Epidermal melanocyte (primary cell): ENCODE data around the gene FMNL1.

Experiments used
- DNase-seq: peaks from one replicate; pipeline ENCODE4 v3.0.0; 2011; ENCODE audit warnings: low spot score; ENCODE audit not compliant: insufficient read length

FMNL1 gene

DNA sequence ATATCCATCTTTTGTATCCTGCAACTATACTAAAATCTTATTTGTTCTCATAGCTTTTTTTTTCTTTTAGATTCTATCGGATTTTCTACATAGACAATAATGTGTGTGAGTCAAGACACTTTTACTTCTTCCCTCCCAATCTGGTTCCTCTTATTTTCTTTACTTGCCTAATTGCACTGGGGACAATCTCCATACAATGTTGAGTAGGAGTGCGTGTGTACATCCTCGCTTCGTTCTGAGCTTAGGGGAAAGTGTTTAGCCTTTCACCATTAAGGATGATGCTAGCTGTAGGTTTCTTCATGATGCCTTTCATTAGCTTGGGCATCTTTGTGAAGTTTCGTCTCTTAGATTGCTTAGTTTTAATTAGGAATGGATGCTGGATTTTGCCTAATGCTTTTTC, 37.3 kb downstream of the FMNL1 start:
- DNase-seq, result no peak

DNA sequence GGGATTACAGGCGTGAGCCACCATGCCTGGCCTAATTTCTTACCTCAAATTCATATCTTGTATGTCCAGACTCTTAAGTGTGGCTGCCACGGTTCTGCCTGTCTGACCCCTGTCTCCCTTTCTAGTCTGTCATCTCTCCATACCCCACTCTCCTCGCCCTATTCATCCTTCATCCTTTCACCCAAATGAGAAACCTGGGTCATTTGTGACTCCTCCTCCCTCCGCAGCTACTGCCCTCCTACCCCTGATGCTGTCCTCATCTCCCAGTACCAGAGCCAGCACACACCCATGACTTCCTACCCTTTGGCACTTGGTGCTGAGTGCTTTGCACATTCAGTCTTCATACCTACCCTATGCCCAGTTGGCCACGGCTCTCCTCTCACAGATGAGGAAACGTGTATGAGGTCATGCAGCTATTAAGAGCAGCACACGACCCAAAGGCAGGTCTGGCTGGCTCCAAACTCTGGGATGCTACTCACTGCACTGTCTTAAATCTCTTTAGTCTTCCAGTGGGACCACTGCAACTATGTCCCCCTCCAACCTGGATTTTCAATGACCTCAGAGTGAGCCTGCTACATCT, 38.6 kb downstream of the FMNL1 start:
- no peak for DNase-seq

DNA sequence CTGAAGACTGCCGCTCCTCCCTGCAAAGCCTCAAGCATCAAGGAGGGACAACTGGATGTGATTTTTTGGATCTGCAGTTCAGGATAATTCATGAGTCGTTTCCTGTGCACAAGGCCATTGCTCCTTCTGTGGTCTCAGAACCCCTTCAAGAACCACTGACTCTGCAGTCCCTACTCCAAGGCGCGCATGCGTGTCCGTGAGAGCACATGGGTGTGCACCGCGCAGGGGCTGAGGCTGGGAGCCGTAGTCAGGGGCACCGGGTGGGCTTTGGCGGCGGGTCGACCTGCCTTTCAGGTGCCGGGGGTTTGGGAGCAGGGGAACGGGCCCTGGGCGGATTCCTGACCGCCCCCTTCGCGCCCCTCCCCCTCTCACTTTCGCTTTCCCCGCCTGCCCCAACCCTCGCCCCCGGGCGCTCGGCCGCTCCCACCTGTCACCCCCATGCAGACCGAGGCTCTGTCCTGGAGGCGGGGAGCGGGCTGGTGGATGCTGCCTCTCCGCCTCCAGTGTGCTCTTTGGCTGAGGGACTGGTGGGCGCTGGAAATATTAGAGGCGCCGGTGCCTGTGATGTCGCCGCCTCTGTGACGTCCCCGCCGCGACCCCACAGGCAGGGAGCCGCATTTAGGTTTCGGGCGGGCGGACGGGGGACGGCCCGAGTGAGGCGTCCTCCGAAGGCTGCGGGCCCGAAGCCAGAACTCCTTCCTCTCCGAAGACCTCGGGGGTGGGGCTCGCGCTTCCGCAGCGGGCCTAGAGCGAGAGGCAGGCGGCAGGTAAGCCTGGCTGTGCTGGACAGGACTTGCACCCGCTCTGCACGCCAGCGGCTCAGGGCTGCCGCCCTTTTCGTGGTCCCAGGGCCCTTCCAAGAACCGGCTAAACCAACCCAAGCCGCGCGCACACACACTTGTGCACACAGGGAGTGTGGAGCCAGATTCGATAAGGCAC, 40.2 kb downstream of the FMNL1 start, which contains the start of gene SPATA32:
TSS of gene SPATA32 (minus strand) at position 518 of the 939 bp plus-strand sequence. CDS start at position 440, 78 bp downstream.
- DNase-seq, result no peak

GRCh38 chr17:45262516-45263476, 41.1 kb downstream of the FMNL1 start:
- no peak for DNase-seq

DNA sequence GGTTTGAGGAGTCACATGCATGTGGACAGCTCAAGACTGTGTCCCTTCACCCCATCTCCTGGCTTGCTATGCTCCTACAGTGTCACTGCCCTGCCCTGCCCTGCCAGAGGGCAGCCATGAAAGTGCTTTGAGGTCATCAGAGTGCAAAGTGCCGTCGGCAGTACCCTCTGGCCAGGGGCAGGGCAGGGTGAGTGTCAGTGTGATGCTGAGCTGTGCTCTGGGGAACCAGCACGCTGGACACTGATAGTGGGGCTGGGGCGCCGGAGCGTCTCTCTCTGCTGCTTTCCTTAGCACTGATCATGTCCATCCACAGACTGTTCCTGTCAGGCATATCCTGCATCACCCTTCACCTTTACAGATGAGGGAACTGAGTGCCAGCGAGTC, 41.8 kb downstream of the FMNL1 start:
- no peak for DNase-seq

DNA sequence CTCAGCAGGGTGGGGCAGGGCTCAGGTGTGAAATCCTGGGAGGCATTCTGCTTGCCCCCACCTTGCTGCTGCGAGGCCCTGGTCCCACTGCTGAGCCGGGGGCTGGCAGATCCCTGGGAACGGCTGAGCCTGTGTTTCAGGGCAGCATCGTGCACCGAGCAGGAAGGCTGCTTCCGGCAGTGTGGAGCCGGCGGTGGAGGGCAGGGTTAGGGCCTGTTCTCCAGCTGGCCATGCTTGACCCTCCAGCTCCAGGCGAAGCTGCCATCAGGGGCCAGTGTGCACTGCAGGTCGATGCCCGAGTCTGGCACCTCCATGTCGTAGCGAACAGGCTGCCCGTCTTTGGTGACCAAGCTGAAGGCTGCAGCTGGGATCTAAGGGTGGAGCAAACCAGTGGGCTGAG, 42.7 kb downstream of the FMNL1 start:
- no peak for DNase-seq

- DNase-seq, result no peak
Observed at GRCh38 chr17:45264988-45265387, 43.3 kb downstream of the FMNL1 start.

DNA sequence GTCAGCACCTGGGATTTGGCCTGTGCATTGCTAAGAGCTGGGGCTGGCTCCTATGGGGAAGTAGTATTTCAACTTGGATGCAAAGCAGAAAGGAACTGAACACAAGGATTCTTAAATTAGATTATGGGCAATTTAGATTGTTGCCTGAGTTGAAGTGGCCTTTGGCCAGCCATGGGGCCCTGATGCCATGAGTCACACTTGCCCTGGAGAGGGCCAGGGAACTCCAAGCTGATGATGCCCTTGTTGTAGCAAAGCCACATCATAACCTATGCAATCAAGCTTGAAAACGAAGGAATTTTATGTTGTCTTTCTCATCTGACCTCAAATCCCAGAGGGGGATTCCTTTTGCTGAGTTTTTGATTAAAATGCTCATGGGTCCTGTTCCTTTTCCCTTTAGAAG, 44.1 kb downstream of the FMNL1 start:
- no peak for DNase-seq

DNA sequence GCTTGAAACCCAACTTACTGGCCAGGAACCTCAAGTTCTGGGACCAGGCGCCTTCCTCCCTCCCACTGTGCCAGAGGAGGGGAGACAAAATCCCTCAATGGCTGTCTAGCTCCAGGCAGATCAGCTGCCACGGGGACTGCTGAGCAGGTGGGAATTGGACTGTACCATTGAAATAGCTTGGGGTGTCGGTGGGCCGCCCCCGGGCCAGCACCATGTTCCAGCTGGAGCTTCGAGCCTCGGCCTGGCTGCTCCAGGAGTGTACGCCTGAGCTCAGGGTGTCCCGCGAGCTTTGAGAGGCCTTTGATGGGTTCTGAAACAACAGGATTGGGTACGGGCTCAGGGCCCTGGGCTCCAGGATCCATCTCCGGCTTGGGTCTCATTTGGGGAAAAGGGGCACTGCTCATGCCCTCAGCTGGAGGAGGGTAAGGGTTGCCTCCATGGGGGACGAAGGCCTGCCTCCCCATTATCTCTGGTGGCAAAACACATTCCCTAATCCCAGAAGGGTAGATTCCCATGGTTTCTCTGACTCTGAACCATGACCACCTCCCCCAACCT, 44.8 kb downstream of the FMNL1 start:
- no peak for DNase-seq

DNA sequence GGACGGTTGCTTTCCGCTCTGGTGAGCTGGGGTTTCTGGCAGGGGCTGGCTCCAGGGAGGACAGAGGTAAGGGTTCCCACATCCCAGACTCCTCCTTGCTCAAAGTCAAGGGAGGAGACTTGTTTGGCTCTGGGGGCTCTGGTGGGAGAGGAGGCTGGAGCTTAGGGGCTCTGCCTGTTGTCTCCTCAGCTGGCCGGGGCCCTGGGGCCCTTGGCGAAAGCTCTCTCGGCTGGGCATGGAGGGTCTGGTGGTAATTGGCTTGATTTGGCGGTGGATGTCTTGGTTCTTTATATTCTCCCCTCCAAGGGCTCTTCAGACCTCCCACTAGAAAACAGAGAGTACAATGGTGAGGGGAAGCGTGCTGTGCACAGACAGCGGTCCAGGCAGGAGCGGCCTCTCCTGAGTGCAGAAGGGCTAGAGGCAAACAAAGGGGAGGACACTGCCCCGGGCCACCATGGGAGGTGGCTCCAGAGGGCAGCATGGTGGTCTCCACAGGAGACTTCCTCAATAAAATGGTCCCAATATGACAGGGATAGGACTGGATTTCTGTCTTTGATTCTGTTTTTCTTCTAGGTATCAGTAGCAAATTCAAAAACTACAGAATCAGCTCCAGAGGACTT, 45.9 kb downstream of the FMNL1 start:
- DNase-seq, result no peak

- no peak for DNase-seq
Observed at GRCh38 chr17:45269912-45270311, 48.2 kb downstream of the FMNL1 start.

- no peak for DNase-seq
Observed at GRCh38 chr17:45270828-45271418, 49.2 kb downstream of the FMNL1 start.

GRCh38 chr17:45271603-45272002, 49.9 kb downstream of the FMNL1 start:
- no peak for DNase-seq

GRCh38 chr17:45273551-45273957, 51.9 kb downstream of the FMNL1 start:
- no peak for DNase-seq

DNA sequence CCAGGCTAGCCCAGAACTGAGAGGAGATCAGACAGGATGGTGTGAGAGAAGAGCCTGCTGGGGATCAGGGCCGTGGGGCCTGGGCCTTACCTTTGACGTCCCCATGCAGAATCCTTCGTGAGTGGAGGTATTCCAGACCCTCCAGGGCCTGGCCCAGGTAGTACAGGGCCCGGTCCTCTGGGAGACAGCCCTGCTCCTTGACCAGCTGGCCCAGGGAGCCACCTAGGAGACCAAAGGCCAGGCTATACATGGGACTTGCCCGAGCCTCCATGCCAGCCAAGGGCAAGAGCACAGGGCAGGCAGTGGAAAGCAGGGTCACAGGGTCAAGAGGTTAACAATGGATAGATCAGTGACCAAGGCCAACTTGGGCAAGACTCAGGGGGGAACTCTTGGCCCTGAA, 52.3 kb downstream of the FMNL1 start:
- no peak for DNase-seq

DNA sequence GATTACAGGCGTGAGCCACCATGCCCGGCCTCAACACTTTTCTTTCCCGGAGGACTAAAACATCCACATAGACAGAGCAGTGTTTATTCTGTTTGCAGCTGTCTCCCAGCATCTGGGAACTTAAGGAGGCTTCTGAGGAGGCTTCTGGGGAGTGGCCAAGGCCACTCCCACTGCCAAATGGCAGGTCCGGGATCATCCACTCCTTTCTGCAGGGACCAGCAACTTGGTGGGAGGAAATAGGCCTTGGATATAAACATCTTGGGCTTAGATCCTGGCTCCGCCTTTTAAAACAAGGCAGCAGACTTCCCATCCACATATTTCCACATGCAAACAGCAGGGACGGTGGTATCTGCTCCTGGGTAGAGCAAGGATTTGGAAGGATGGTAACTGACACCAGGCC, 54.3 kb downstream of the FMNL1 start:
- no peak for DNase-seq

DNA sequence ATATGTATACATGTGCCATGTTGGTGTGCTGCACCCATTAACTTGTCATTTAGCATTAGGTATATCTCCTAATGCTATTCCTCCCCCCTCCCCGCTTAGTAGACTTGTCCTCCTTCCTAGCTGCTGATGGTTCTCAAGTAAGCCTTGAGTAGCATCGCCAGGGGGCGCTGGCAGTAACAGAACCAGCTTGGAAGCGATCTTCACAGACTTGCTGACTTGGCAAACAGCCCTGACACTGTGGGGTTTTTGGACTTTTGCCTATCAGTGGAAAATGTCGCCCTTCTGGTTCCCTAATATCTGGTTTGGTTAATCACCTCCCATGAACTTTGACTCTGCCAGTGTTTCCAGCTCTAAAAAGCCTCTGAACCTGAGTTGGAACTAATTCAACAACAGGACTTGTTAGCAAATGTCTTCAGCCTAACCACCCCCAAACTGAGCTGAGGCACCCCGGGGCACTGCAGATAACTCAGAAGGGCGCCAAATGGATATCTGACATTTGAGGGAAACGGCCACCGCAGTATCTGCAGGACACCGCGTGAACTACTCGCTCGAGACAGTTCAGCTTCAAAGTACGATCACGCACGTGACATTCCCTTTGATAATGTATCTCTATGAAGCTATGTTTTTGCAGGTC, 55.6 kb downstream of the FMNL1 start:
- peak; percentile 93 for DNase-seq

- peak; percentile 53 for DNase-seq
Observed at GRCh38 chr17:45277992-45278391, 56.3 kb downstream of the FMNL1 start.

DNA sequence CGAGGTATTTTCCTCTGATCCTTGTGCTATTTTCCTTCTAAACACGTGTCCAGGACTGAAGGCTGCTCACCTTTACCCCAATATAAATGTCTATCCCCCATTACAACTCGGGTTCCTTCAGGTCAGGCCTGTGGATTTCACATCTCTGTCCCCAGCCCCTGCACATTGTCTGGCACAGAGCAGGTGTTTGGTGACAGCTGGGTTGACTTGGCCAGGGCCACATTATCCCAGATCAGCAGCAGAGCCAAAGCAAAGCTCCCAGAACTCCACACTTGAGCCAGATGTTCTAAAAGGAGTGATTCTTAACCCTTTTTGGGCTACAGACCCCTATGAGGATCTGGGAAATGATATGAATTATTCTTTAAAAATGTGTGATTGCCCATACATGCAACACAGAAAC, 58.2 kb downstream of the FMNL1 start:
- no peak for DNase-seq
